GM12892 (cell line): ENCODE data around the gene CLDN14. TPM values are rescaled to one million over a fixed set of nuclear protein-coding genes. Genes with fewer than 3 reads are reported as not detected.

Experiments
- DNase-seq: peaks from one replicate; pipeline ENCODE4 v3.0.0; 2011; ENCODE audit not compliant: insufficient read length
- FAIRE-seq: peaks from 2 replicates; lab custom pipeline; 2011; peaks lifted over from hg19 to GRCh38; lab: Jason Lieb, UNC
- POLR2A ChIP-seq: IDR thresholded peaks from 2 replicates; pipeline ENCODE4 v1.6.1; 2011; ENCODE audit warnings: low read depth, low read length, control low read depth
- POLR2AphosphoS5 ChIP-seq: IDR thresholded peaks from 2 replicates; pipeline ENCODE4 v1.6.1; 2011; ENCODE audit warnings: low read depth, low read length, control low read depth
- TAF1 ChIP-seq: IDR thresholded peaks from 2 replicates; pipeline ENCODE4 v1.6.1; 2011; ENCODE audit warnings: low read depth, mild to moderate bottlenecking, control low read depth, low read length, borderline replicate concordance
- polyA plus RNA-seq: library from polyadenylated mRNA; unstranded; fragments of >200 nt; gene quantifications from one replicate; pipeline ENCODE4 v1.2.1, GENCODE V29; 2012; ENCODE audit warnings: missing spikeins, inconsistent platforms; ENCODE audit not compliant: missing spikeins

Gene CLDN14
- polyA plus RNA-seq, result 4.7 TPM

GRCh38 chr21:36479415-36480402 is at the start of gene CLDN14:
CLDN14 (minus strand) TSS chr21:36480122; CDS start chr21:36461695, 18,427 bp downstream.
- TF ChIP-seq TAF1, result no peak
- no peak for TF ChIP-seq POLR2AphosphoS5
- TF ChIP-seq POLR2A, result no peak
- no peak for DNase-seq
- FAIRE-seq, result no peak

DNA sequence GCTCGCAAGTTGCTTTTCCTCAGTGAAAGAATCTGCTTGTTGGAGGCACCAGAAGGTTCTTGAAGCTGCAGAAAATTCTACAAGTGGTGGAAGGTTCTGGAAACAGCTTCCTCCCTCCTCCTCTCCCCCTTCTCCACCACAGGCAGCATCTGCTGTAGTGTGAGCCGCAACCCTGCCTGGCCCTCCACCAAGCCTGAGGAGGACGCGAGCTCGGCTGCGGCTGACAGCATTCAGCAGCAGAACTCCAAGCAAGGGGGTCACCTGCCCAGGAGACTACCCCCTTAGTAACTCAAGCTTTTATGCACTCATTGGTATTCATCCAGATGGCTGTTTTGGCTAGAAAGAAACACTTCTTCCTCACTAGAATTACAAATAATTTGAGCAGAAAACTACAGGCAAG is 48.8 kb upstream of the CLDN14 start:
- DNase-seq (no peak), FAIRE-seq (no peak)
- TF ChIP-seq POLR2A, result no peak
- no peak for TF ChIP-seq POLR2AphosphoS5
- no peak for TF ChIP-seq TAF1

- DNase-seq, result no peak
- FAIRE-seq, result no peak
These were observed 47.4 kb upstream of the CLDN14 start for GRCh38 chr21:36527317-36527716.

GRCh38 chr21:36526104-36526503 is 46.2 kb upstream of the CLDN14 start:
- TF ChIP-seq POLR2AphosphoS5, result no peak
- TF ChIP-seq TAF1, result no peak
- no peak for TF ChIP-seq POLR2A
- no peak for FAIRE-seq

More at GRCh38 chr21:36527317-36527716, 47.4 kb upstream of the CLDN14 start:
- TF ChIP-seq POLR2A (no peak), TAF1 (no peak), POLR2AphosphoS5 (no peak)

DNA sequence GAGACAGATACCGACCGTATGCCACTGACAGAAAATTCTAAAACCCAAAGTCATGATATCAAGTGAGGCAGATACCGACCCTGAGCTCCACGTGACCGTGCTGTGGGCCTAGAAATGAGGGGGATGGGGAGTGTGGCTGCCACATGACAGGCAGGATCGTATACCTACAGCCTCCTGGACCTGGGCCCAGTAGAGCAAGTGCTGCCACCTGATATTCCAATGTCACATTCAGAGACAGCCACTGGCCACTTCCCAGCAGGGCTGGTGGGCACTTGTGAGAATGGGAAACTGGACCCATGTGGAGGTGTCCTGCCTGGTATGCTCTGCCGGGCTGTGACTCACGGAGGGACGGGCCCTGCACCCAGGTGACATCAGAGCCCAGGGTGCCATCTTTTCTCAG is 44.6 kb upstream of the CLDN14 start:
- no peak for TF ChIP-seq POLR2A
- no peak for TF ChIP-seq POLR2AphosphoS5
- no peak for TF ChIP-seq TAF1
- no peak for DNase-seq
- no peak for FAIRE-seq

More at GRCh38 chr21:36526104-36526503, 46.2 kb upstream of the CLDN14 start:
- DNase-seq, result no peak

- FAIRE-seq (peak; percentile 21), DNase-seq (no peak)
- TF ChIP-seq TAF1, result no peak
- no peak for TF ChIP-seq POLR2A
- no peak for TF ChIP-seq POLR2AphosphoS5
These were observed 42.4 kb upstream of the CLDN14 start for GRCh38 chr21:36522219-36522808.

DNA sequence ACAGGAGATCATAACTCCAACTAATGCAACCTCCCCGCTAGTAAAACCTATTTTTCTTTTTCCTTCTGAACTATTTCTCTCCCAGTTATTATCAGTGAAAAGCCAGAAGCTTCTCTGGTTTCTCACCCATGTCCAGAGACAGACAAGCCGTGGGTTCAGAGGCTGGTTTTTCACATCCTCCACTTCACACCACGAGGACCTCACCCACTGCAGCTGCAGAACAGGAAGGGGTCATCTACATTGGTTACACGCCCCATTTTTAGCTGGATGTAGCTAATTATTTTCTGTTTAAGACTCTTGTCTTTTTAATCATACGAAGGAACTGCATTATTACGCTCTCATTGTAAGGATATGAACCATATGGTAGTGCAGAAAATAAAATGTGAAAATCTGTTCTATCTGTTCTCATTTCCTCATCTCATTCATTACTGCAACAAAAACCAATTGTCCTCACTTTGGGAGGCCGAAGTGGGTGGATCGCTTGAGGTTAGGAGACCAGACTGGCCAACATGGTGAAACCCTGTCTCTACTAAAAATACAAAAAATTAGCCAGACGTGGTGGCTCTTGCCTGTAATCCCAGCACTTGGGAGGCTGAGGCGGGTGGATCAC is 39.1 kb upstream of the CLDN14 start:
- no peak for TF ChIP-seq POLR2A
- no peak for TF ChIP-seq POLR2AphosphoS5
- TF ChIP-seq TAF1, result no peak
- peak; percentile 90 for FAIRE-seq

GRCh38 chr21:36517366-36518075 is 37.6 kb upstream of the CLDN14 start:
- no peak for TF ChIP-seq POLR2AphosphoS5
- no peak for TF ChIP-seq TAF1
- TF ChIP-seq POLR2A, result no peak
- no peak for DNase-seq
- FAIRE-seq, result peak; percentile 80

More for the DNA sequence above, 39.1 kb upstream of the CLDN14 start:
- DNase-seq, result no peak

DNA sequence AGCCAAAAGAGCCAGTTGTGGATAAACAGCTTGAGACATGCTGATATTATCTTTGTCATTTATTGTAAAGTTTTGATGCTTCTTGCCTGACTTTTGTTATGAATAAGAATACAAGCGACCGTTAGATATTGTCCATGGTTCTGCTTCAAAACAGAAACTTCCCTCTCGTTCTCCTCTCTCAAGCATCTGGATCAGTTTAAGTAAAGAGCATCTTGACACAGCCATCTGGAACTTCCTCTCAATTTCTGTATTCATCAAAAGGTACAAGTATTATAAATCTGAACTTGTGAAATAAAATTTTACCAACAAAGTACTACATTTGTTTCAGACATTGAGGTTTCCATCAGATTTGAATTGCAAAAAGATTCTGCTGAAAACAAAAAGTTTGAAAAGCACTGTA is 36.4 kb upstream of the CLDN14 start:
- FAIRE-seq, result no peak
- DNase-seq, result no peak
- TF ChIP-seq POLR2AphosphoS5 (no peak), POLR2A (no peak), TAF1 (no peak)

GRCh38 chr21:36513430-36513829 is 33.5 kb upstream of the CLDN14 start:
- FAIRE-seq (no peak), DNase-seq (no peak)
- TF ChIP-seq TAF1 (peak; percentile 42; the same call in 1 of the 2 replicates), POLR2AphosphoS5 (peak; percentile 52), POLR2A (no peak)

GRCh38 chr21:36512971-36513370 is 33.0 kb upstream of the CLDN14 start:
- DNase-seq (no peak), FAIRE-seq (peak; percentile 91)
- TF ChIP-seq TAF1, result no peak
- TF ChIP-seq POLR2A, result no peak
- TF ChIP-seq POLR2AphosphoS5, result no peak
